ENCODE data around the gene ARMC2. TPM values are rescaled to one million over a fixed set of nuclear protein-coding genes. Genes with fewer than 3 reads are reported as not detected.

Gene ARMC2
- total and polyA plus RNA-seq, 2 of the 8 experiments (the other 6 are each of a cell fraction or from before 2014, with no cell fraction given): 1.6 to 4.4 TPM

- WGBS, 2 experiments (ENCODE audit: extremely low coverage in 1 of 2, insufficient coverage in 1 of 2, insufficient read length in 1 of 2, insufficient replicate concordance in 2 of 2, low coverage in 1 of 2, low lambda C conversion rate in 2 of 2, missing lambda C conversion rate in 1 of 2): 85% methylated on average over 5 of the region's 5 CpGs; no CpG with 5 or more reads in 1 of the 2 experiments
- H3K23ac ChIP-seq (ENCODE audit: insufficient read length): no peak overlapping the region
- no peak overlapping the region for H3K56ac ChIP-seq (replicated peaks; ENCODE audit: insufficient read length, low read depth, low read length)
- ChIA-PET CTCF (ENCODE audit: partially characterized antibody) (interaction anchor here (1.0 to 3.0 kb wide), 3 partner anchors 27 to 263 kb away, joined by 3 to 10 read pairs (median 6); no protein-coding TSS in a partner anchor), POLR2A (ENCODE audit: partially characterized antibody) (interaction anchor here (1.0 kb wide), 1 partner anchor 21 kb away, joined by 4 read pairs; no protein-coding TSS in a partner anchor)
- H2BK120ac ChIP-seq (replicated peaks; ENCODE audit: low read depth, low read length): no peak overlapping the region
- peaks cover 0 to 3% (median 0%) of the 10 kb centered on the region in 4 experiments; a peak in 1 of 7 replicates for H3K4me1 ChIP-seq (replicated peaks in 1 of 4; ENCODE audit: control insufficient read depth in 3 of 4, insufficient read depth in 4 of 4, low read length in 3 of 4)
- H2BK12ac ChIP-seq (ENCODE audit: low read depth, low read length): no peak overlapping the region
- no peak for DNase-seq (ENCODE audit: low read depth in 1 of 2, low spot score in 2 of 2)
- no peaks in the 10 kb centered on the region for H3K27me3 ChIP-seq (replicated peaks in 1 of 4; ENCODE audit: control insufficient read depth in 3 of 4, extremely low read depth in 1 of 4, insufficient read depth in 3 of 4, low read length in 3 of 4)
- no peak overlapping the region for H2BK20ac ChIP-seq (ENCODE audit: low read length)
- no peak overlapping the region for H3K9ac ChIP-seq (replicated peaks in 1 of 4; ENCODE audit: extremely low read depth in 1 of 4, low read depth in 3 of 4, low read length in 3 of 4)
- H3K4me3 ChIP-seq (ENCODE audit: extremely low read depth in 1 of 4, insufficient read depth in 2 of 4, low read depth in 3 of 4, low read length in 4 of 4): no peak overlapping the region
- no peaks in the 10 kb centered on the region for H3K9me3 ChIP-seq (ENCODE audit: insufficient read depth in 2 of 2, low read depth in 1 of 2, low read length in 1 of 2)
- H3K23me2 ChIP-seq (ENCODE audit: low read depth, low read length): no peaks in the 10 kb centered on the region
- H3K4ac ChIP-seq (replicated peaks; ENCODE audit: insufficient read length, low read depth, low read length): no peak overlapping the region
- no peak overlapping the region for H2AK5ac ChIP-seq (ENCODE audit: low read depth, low read length)
- no peak overlapping the region for H3K18ac ChIP-seq (ENCODE audit: extremely low read depth, low read length)
- no peak overlapping the region for H2AFZ ChIP-seq (ENCODE audit: low read length)
- TF ChIP-seq HDAC2 (IDR thresholded peaks at IDR 0.05; ENCODE audit: borderline replicate concordance in 1 of 2, low read depth in 2 of 2, low read length in 2 of 2) (no peak), GTF2F1 (IDR thresholded peaks at IDR 0.05; ENCODE audit: borderline replicate concordance, low read depth, low read length) (no peak), TAF1 (IDR thresholded peaks at IDR 0.05; ENCODE audit: low read depth, low read length) (no peak), E2F6 (IDR thresholded peaks at IDR 0.05) (no peak), FOSL1 (IDR thresholded peaks at IDR 0.05; ENCODE audit: insufficient read depth, low read depth, low read length) (no peak), KDM4A (IDR thresholded peaks at IDR 0.05; ENCODE audit: low read depth, low read length, severe bottlenecking) (no peak), BRCA1 (IDR thresholded peaks at IDR 0.05; ENCODE audit: low read depth, low read length) (no peak), SP1 (IDR thresholded peaks at IDR 0.05; ENCODE audit: low read depth, low read length) (no peak)
- H3K14ac ChIP-seq (ENCODE audit: insufficient read length): no peak overlapping the region
- no peak overlapping the region for H4K91ac ChIP-seq (replicated peaks; ENCODE audit: insufficient read length, low read length)
- no peaks in the 10 kb centered on the region for H3K79me1 ChIP-seq (ENCODE audit: low read depth, low read length)
- no peak overlapping the region for H2BK5ac ChIP-seq (ENCODE audit: low read depth, low read length)
- H3K27ac ChIP-seq (ENCODE audit: low read depth, low read length): no peak overlapping the region
- H4K8ac ChIP-seq (ENCODE audit: extremely low read depth, insufficient read depth, low read length): no peak overlapping the region
- H4K5ac ChIP-seq (ENCODE audit: insufficient read length, low read depth, low read length): no peak overlapping the region
- no peaks in the 10 kb centered on the region for H3K79me2 ChIP-seq (ENCODE audit: control insufficient read depth in 1 of 2, insufficient read depth in 2 of 2, low read length in 2 of 2)
- no peaks in the 10 kb centered on the region for H4K20me1 ChIP-seq (replicated peaks in 1 of 2; ENCODE audit: control insufficient read depth in 1 of 2, insufficient read depth in 2 of 2, low read length in 2 of 2)
- FAIRE-seq: no peak
- no peak overlapping the region for H2BK15ac ChIP-seq (ENCODE audit: low read length)
- no peak overlapping the region for H3K4me2 ChIP-seq (ENCODE audit: insufficient read depth in 1 of 2, low read depth in 2 of 2, low read length in 2 of 2)
- no peaks in the 10 kb centered on the region for H3K36me3 ChIP-seq (ENCODE audit: control insufficient read depth in 2 of 4, insufficient read depth in 4 of 4, low read length in 3 of 4)
Measured at GRCh38 chr6:108805611-108806167, 42.5 kb upstream of the ARMC2 start.

Measured in H1 (cell line).